K562 (cell line): Measurements from ENCODE around the gene LPCAT3. TPM values are rescaled to one million over a fixed set of nuclear protein-coding genes. Genes with fewer than 3 reads are reported as not detected.

Experiments used
- BACH1 ChIP-seq: fragments of 200-800 bp; sonication (Bioruptor generic); IDR thresholded peaks from 2 replicates; pipeline ENCODE4 v1.6.1; 2016; ENCODE audit warnings: missing genetic modification characterization, missing compliant biosample characterization
- C11orf30 ChIP-seq: fragments of 450-650 bp; IDR thresholded peaks from 2 replicates; pipeline ENCODE4 v1.6.1; 2016; ENCODE audit warnings: low read depth, mild to moderate bottlenecking
- CBX1 ChIP-seq: sonication (generic); IDR thresholded peaks from 2 replicates; pipeline ENCODE4 v1.6.1; 2016; ENCODE audit warnings: antibody characterized with exemption, low read depth, mild to moderate bottlenecking
- CEBPB ChIP-seq: fragments of 450-650 bp; IDR thresholded peaks from 2 replicates; pipeline ENCODE4 v1.6.1; 2016; ENCODE audit warnings: missing genetic modification characterization, missing compliant biosample characterization
- CGGBP1 ChIP-seq: fragments of 250-450 bp; sonication (Bioruptor Pico); IDR thresholded peaks from 2 replicates; pipeline ENCODE4 v1.9.0; 2021; ENCODE audit warnings: mild to moderate bottlenecking
- CREB1 ChIP-seq, 2 experiments: sonication (generic) in 1 of 2; formaldehyde crosslinking in 1 of 2; IDR thresholded peaks; 2 replicates each; pipeline versions ENCODE4 v1.6.1 to v1.8.0; 2012 to 2022; ENCODE audit warnings: inconsistent platforms in 1 of 2, mild to moderate bottlenecking in 1 of 2, missing genetic modification reagents in 1 of 2, moderate library complexity in 1 of 2
- FOXJ3 ChIP-seq: sonication (generic); formaldehyde crosslinking; IDR thresholded peaks from 2 replicates; pipeline ENCODE4 v1.4.0; 2020; ENCODE audit warnings: mild to moderate bottlenecking, missing genetic modification reagents
- GTF2E2 ChIP-seq: fragments of 200-800 bp; sonication (Bioruptor generic); IDR thresholded peaks from 2 replicates; pipeline ENCODE4 v1.6.1; 2016; ENCODE audit warnings: missing genetic modification characterization, missing compliant biosample characterization
- HDAC2 ChIP-seq: fragments of 450-650 bp; IDR thresholded peaks from 2 replicates; pipeline ENCODE4 v1.6.1; 2016; ENCODE audit warnings: mild to moderate bottlenecking
- HDAC3 ChIP-seq: fragments of 450-650 bp; IDR thresholded peaks from 2 replicates; pipeline ENCODE4 v1.6.1; 2018; ENCODE audit warnings: borderline replicate concordance, mild to moderate bottlenecking, moderate library complexity; ENCODE audit not compliant: partially characterized antibody
- KLF10 ChIP-seq: fragments of 250-450 bp; sonication (Bioruptor Pico); IDR thresholded peaks from 2 replicates; pipeline ENCODE4 v1.6.1; 2021; ENCODE audit warnings: matching md5 sums
- NFATC3 ChIP-seq: fragments of 450-650 bp; IDR thresholded peaks from 2 replicates; pipeline ENCODE4 v1.6.1; 2017; ENCODE audit warnings: mild to moderate bottlenecking
- PHF8 ChIP-seq: fragments of 200-600 bp; sonication (generic); IDR thresholded peaks from 2 replicates; pipeline ENCODE4 v1.6.1; 2012; ENCODE audit warnings: mixed run types, mild to moderate bottlenecking, inconsistent platforms, low read length, moderate library complexity, borderline replicate concordance
- POLR2G ChIP-seq: fragments of 200-400 bp; formaldehyde crosslinking; IDR thresholded peaks from 2 replicates; pipeline ENCODE4 v1.6.1; 2017; ENCODE audit warnings: low read depth, mild to moderate bottlenecking, antibody characterized with exemption, low read length, moderate library complexity
- SIX5 ChIP-seq, 2 experiments: IDR thresholded peaks; 2 replicates each; pipeline ENCODE4 v1.6.1; 2011; ENCODE audit warnings: low read length in 2 of 2, borderline replicate concordance in 1 of 2, low read depth in 1 of 2, mild to moderate bottlenecking in 1 of 2, moderate library complexity in 1 of 2; ENCODE audit not compliant: insufficient read depth in 1 of 2
- STAT5B ChIP-seq: fragments of 250-450 bp; sonication (Bioruptor Pico); IDR thresholded peaks from 2 replicates; pipeline ENCODE4 v1.8.0; 2021; ENCODE audit warnings: mild to moderate bottlenecking, inconsistent platforms
- TEAD4 ChIP-seq, 2 experiments: sonication (generic) in 1 of 2; formaldehyde crosslinking in 1 of 2; IDR thresholded peaks; 2 replicates each; pipeline versions ENCODE4 v1.6.1 to v1.8.0; 2012 to 2022; ENCODE audit warnings: borderline replicate concordance in 1 of 2, inconsistent platforms in 1 of 2, low read length in 1 of 2, mild to moderate bottlenecking in 1 of 2, missing genetic modification reagents in 1 of 2
- THAP12 ChIP-seq: fragments of 250-450 bp; sonication (Bioruptor Pico); IDR thresholded peaks from 2 replicates; pipeline ENCODE4 v1.9.0; 2021; ENCODE audit warnings: mild to moderate bottlenecking, inconsistent platforms
- ZNF274 ChIP-seq: IDR thresholded peaks from 2 replicates; pipeline ENCODE4 v1.6.1; 2011; ENCODE audit warnings: low read depth, mild to moderate bottlenecking, low read length, moderate library complexity, borderline replicate concordance
- ZNF79 ChIP-seq: fragments of 250-450 bp; sonication (Bioruptor Pico); IDR thresholded peaks from 2 replicates; pipeline ENCODE4 v1.4.0; 2020; ENCODE audit warnings: low read depth, mild to moderate bottlenecking, moderate library complexity
- ZZZ3 ChIP-seq: fragments of 450-650 bp; IDR thresholded peaks from 2 replicates; pipeline ENCODE4 v1.6.1; 2016; ENCODE audit warnings: antibody characterized with exemption, mild to moderate bottlenecking, moderate library complexity
- polyA plus RNA-seq, 8 experiments: library from polyadenylated mRNA; depleted of rRNA in 4 of 8; stranded (reverse) in 5 of 8; unstranded in 3 of 8; fragments of >200 nt; fragmentation: Nextera tagmentation in 2 of 8; fragmentation: Illumina TruSeq in 1 of 8; extraction: Ambion mirVana in 2 of 8; extraction: Trizol in 1 of 8; gene quantifications; 2 replicates each; pipeline versions ENCODE4 v1.2.1 to v1.2.3, GENCODE V29; 2011 to 2014; ENCODE audit warnings: inconsistent platforms in 1 of 8, missing spikeins in 1 of 8
- total RNA-seq, 7 experiments: library from RNA; depleted of rRNA in 6 of 7; stranded (reverse); fragments of >200 nt in 6 of 7; fragmentation: Illumina TruSeq in 2 of 7; extraction: Trizol in 2 of 7; gene quantifications; 2 replicates each; pipeline versions ENCODE4 v1.2.1 to v1.2.3, GENCODE V29; 2011 to 2021; ENCODE audit warnings: low replicate concordance in 1 of 7
- TF ChIP-seq, protein P1 (sequence below), 2 experiments: fragments of 450-650 bp; IDR thresholded peaks; 2 replicates each; pipeline ENCODE4 v1.6.1; 2018; ENCODE audit warnings: mild to moderate bottlenecking in 2 of 2, low read depth in 1 of 2; ENCODE audit not compliant: partially characterized antibody in 2 of 2

Gene LPCAT3
- total and polyA plus RNA-seq, 9 of the 15 experiments (the other 6 are each of a cell fraction or from before 2014, with no cell fraction given), result 4.9 to 52.5 (median 25.3) TPM

DNA sequence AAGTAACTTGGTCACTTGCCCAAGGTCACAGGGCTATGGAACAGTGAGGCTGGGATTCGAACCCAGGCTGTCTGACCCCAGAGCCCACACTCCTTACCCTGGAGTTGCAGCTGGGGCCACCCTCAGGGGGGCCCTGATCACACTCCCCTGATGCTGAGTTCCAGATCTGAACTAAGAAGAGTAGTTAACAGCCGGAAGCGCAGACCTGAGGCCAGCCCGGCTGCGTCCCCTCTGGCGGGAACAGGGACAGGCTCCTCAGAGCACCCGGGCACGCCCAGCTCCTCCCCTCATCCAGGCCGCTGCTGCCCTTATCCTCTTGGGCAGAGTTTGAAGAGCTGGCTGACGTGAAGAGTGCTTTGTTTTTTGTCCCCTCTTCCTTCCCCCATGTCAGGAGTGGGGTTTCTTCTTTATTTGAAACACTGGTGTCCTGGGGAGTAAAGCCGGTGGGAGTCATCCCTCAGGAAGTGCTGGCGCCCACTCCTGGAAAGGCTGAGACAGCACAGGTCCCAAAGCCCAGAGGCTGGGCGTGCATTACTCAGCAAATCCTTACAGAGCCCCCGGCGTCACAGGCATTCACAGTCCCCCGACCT, 56.5 kb downstream of the LPCAT3 start (continued):
- TF ChIP-seq, protein P1, sequence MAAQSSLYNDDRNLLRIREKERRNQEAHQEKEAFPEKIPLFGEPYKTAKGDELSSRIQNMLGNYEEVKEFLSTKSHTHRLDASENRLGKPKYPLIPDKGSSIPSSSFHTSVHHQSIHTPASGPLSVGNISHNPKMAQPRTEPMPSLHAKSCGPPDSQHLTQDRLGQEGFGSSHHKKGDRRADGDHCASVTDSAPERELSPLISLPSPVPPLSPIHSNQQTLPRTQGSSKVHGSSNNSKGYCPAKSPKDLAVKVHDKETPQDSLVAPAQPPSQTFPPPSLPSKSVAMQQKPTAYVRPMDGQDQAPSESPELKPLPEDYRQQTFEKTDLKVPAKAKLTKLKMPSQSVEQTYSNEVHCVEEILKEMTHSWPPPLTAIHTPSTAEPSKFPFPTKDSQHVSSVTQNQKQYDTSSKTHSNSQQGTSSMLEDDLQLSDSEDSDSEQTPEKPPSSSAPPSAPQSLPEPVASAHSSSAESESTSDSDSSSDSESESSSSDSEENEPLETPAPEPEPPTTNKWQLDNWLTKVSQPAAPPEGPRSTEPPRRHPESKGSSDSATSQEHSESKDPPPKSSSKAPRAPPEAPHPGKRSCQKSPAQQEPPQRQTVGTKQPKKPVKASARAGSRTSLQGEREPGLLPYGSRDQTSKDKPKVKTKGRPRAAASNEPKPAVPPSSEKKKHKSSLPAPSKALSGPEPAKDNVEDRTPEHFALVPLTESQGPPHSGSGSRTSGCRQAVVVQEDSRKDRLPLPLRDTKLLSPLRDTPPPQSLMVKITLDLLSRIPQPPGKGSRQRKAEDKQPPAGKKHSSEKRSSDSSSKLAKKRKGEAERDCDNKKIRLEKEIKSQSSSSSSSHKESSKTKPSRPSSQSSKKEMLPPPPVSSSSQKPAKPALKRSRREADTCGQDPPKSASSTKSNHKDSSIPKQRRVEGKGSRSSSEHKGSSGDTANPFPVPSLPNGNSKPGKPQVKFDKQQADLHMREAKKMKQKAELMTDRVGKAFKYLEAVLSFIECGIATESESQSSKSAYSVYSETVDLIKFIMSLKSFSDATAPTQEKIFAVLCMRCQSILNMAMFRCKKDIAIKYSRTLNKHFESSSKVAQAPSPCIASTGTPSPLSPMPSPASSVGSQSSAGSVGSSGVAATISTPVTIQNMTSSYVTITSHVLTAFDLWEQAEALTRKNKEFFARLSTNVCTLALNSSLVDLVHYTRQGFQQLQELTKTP (IDR thresholded peaks at IDR 0.05; ENCODE audit: low read depth in 1 of 2, partially characterized antibody in 2 of 2), result peak in 1 of 2 experiments; percentile 39
- TF ChIP-seq BACH1 (tag) (peak; percentile 64), CEBPB (tag) (no peak), CREB1 (IDR thresholded peaks at IDR 0.05) (0 out of 2 replicates have a peak, but pooled peaks have one; percentile 6), CREB1 (CRISPR knock-in tag; IDR thresholded peaks at IDR 0.05) (no peak), STAT5B (CRISPR knock-in tag) (no peak), CGGBP1 (CRISPR knock-in tag) (no peak), FOXJ3 (CRISPR knock-in tag) (no peak), HDAC3 (peak; percentile 13), THAP12 (CRISPR knock-in tag) (peak; percentile 41; the same call in 1 of the 2 replicates), TEAD4 (IDR thresholded peaks at IDR 0.05; ENCODE audit: low read length) (no peak), TEAD4 (CRISPR knock-in tag; IDR thresholded peaks at IDR 0.05; ENCODE audit: borderline replicate concordance) (no peak), ZZZ3 (no peak), NFATC3 (0 out of 2 replicates have a peak, but pooled peaks have one; percentile 19), ZNF274 (no peak), GTF2E2 (tag) (peak; percentile 30; the same call in 1 of the 2 replicates), HDAC2 (0 out of 2 replicates have a peak, but pooled peaks have one; percentile 42), SIX5 (IDR thresholded peaks at IDR 0.05; ENCODE audit: borderline replicate concordance in 1 of 2, insufficient read depth in 1 of 2, low read depth in 1 of 2, low read length in 2 of 2) (no peak), KLF10 (CRISPR knock-in tag) (no peak), ZNF79 (CRISPR knock-in tag) (no peak), C11orf30 (peak; percentile 93), PHF8 (peak; percentile 51; the same call in 1 of the 2 replicates), POLR2G (peak; percentile 76; the same call in 1 of the 2 replicates), CBX1 (0 out of 2 replicates have a peak, but pooled peaks have one; percentile 71)
